ENCODE results near the gene CCDC106.

CCDC106 gene

GRCh38 chr19:55652311-55653128 lies 4.5 kb downstream of the CCDC106 start:
- DNase-seq, result no peak

- DNase-seq, result peak; percentile 77 to 91
These were observed 5.8 kb downstream of the CCDC106 start for GRCh38 chr19:55653651-55654322.

GRCh38 chr19:55654323-55654867 lies 6.4 kb downstream of the CCDC106 start:
- DNase-seq, result peak; percentile 87 to 96

- DNase-seq, result peak; percentile 51 to 90
These were observed 7.0 kb downstream of the CCDC106 start, which contains the start of gene U2AF2 for GRCh38 chr19:55654868-55655647. Gene U2AF2, plus strand, starts transcription at chr19:55655035. Its CDS starts 70 bp downstream, at chr19:55655105.

- DNase-seq, result no peak
These were observed 7.6 kb downstream of the CCDC106 start for GRCh38 chr19:55655648-55656040.

GRCh38 chr19:55656552-55656951 lies 8.5 kb downstream of the CCDC106 start:
- DNase-seq, result no peak

- DNase-seq, result no peak
These were observed 9.2 kb downstream of the CCDC106 start for GRCh38 chr19:55656988-55657747.

- DNase-seq, result no peak
These were observed 10.9 kb downstream of the CCDC106 start for GRCh38 chr19:55658846-55659459.

- no peak for DNase-seq
These were observed 11.8 kb downstream of the CCDC106 start for GRCh38 chr19:55659822-55660221.

GRCh38 chr19:55660404-55660803 lies 12.4 kb downstream of the CCDC106 start:
- DNase-seq, result no peak

GRCh38 chr19:55660991-55661390 lies 13.0 kb downstream of the CCDC106 start:
- no peak for DNase-seq

- no peak for DNase-seq
These were observed 13.8 kb downstream of the CCDC106 start for GRCh38 chr19:55661826-55662225.

GRCh38 chr19:55663846-55664536 lies 16.0 kb downstream of the CCDC106 start:
- no peak for DNase-seq

- no peak for DNase-seq
These were observed 18.5 kb downstream of the CCDC106 start for GRCh38 chr19:55666343-55667005.

GRCh38 chr19:55667006-55667381 lies 19.0 kb downstream of the CCDC106 start:
- DNase-seq, result no peak

GRCh38 chr19:55667511-55667910 lies 19.5 kb downstream of the CCDC106 start:
- DNase-seq, result no peak

GRCh38 chr19:55667958-55668357 lies 19.9 kb downstream of the CCDC106 start:
- no peak for DNase-seq

- no peak for DNase-seq
These were observed 20.8 kb downstream of the CCDC106 start for GRCh38 chr19:55668603-55669348.

GRCh38 chr19:55669418-55670279 lies 21.6 kb downstream of the CCDC106 start:
- DNase-seq, result no peak
